Activated CD8-positive, alpha-beta memory T cell treated with anti-CD3 and anti-CD28 coated beads, Interleukin-2, amount 50 U/mL, for 24 hours (primary cell): ENCODE data around the gene CSPG4.

Experiments used
- DNase-seq: peaks from one replicate; pipeline ENCODE4 v3.0.0-alpha.2; 2020; ENCODE audit errors: extremely low read depth

The CSPG4 gene

GRCh38 chr15:75669879-75670212, 42.8 kb downstream of the CSPG4 start:
- no peak for DNase-seq

DNA sequence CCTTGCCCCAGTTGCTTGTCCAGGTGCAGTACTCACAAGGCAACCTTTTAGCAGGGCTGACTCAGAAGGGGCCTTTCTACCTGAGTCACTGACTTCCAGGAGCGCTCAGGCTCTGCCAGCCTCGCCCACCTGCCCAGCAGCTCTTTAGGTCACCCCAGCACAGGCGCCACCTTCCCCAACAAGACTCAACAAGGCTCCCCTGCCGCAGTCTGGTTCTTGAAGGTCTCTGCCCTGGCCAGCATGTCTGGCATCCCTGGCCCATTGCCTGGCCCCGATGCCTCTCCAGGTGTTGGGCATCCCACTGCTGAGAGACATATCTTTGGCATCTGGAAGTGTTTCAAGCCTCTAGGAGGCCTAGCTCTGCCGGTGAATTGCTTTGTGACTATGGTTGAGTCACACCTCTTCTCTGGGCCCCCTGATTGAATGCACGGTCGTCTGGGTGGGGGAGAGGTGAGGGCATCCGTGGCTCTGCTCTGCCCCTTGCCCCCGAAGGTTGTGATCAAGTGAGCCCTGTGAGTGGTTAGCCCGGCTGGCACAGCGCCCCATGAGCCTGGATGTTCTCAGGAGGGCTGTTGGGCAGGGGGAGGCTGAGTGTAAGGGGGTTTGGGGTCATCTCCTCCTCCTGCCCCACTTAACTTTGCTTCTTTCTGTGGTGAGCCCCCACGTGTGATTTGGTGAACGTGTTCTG, 43.3 kb downstream of the CSPG4 start:
- no peak for DNase-seq

DNA sequence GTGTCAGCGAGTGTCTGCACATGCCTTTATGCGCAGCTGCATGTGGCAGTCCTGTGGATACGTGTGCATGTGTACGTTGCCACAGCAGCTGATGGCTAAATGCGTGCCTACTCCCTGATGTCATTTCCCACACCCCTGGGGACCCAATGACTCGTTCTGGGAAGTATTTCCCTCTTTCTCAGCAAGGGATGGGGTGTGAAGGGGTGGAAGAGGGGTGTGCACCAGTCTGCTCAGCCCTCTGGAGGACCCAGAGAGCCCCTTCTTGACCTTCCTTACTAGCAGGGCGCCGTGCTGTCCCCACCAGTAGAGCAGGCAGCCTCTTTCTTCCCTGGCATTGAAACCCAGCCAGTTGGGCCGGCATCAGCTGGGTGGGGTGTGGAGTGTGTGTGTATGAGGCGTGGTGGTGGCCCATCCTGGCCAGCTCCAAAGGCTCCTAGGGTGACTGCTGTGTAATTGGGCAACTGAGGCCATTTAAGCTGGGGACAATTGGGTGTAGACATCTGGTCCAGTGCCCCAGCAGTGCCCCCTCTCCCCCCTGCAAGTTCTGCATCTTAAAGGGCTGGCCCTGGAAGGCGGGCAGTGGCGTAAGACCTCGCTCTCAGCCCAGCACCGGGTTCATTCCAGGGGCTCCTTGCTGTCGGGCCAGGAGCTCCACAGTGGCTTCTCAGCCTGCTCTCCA, 45.7 kb downstream of the CSPG4 start:
- DNase-seq = no peak

DNA sequence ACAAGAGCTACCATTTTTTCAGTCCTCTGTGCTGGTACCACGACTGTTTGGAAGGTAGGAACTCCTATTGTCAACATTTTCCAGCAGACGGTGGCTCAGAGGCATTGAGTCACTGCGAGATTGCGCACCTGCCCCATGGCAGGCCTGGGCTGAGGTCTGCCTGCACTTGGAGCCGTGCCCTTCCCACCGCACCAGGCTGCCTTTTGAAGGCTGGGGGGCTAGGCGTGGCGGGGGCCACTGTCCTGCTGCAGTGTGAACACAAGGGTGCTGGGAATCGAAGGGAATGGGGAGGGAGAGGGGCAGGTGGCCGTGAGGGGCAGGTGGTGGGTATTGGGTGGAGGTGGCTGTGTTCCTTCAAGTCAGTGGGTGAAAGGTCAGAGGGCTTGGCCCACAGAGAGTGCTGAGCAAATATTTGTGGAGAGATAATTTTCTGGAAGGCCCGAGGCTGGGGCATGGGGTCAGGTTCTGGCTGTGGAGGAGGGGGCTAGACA, 48.7 kb downstream of the CSPG4 start:
- DNase-seq = no peak

DNA sequence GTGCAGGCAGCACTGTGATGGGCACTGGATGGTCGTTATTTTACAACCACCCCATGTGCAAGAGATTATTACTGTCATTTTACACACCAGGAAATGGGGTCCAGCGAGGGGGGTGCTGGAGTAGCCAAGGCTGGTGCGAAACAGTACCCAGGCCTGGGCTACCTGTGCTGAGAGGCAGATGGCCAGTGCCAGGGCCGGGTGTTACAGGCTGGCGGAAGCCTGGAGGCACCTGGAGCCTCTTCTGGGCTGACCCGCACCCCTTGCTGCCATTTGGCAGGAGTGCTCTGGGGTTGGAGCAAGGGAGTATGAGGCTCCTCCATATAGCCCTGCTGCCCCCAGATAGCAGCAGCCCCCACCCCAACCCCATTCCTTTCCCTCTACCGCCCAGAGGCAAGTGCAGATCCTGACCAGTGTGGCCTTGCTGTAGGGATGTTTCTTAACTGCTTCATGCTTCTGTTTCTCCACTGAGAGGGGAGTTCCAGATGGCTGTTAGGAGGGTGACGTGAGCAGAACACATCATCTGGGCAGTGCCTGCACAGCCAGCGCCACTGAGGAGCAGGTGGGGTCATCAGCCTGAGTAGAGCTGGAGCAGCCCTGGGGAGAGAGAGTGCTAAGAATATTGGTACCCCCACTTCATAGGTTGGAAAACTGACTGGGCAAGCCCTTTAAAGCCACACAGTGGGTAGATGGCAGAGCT, 49.7 kb downstream of the CSPG4 start:
- no peak for DNase-seq

- DNase-seq = no peak
Measured at GRCh38 chr15:75661756-75662140, 50.9 kb downstream of the CSPG4 start.

GRCh38 chr15:75661100-75661755, 51.4 kb downstream of the CSPG4 start:
- no peak for DNase-seq

GRCh38 chr15:75659928-75660645, 52.6 kb downstream of the CSPG4 start:
- no peak for DNase-seq

GRCh38 chr15:75659141-75659771, 53.4 kb downstream of the CSPG4 start:
- DNase-seq = no peak

GRCh38 chr15:75656813-75657212, 55.8 kb downstream of the CSPG4 start:
- DNase-seq = no peak

GRCh38 chr15:75656331-75656730, 56.3 kb downstream of the CSPG4 start:
- DNase-seq = no peak

DNA sequence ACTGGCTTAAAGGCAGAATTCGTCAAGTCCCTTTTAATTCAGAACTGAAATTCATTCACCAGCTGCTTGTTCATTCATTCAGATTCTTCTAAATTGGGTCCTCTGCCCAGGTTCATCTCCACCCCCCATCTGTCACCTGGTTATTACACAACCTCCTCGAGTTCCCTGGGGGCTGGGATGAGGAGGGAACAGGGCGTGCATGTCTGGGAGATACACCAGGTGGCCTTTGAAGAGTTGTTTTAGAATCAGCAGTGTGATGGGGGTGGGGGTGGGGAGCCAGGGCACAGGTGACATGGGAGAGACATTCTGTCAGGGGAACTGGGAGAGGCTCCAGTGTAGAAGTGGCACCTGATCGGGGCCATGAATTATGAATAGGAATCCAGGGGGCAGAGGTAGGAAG, 56.7 kb downstream of the CSPG4 start:
- DNase-seq = no peak

- no peak for DNase-seq
Measured at GRCh38 chr15:75654201-75654907, 58.3 kb downstream of the CSPG4 start.

DNA sequence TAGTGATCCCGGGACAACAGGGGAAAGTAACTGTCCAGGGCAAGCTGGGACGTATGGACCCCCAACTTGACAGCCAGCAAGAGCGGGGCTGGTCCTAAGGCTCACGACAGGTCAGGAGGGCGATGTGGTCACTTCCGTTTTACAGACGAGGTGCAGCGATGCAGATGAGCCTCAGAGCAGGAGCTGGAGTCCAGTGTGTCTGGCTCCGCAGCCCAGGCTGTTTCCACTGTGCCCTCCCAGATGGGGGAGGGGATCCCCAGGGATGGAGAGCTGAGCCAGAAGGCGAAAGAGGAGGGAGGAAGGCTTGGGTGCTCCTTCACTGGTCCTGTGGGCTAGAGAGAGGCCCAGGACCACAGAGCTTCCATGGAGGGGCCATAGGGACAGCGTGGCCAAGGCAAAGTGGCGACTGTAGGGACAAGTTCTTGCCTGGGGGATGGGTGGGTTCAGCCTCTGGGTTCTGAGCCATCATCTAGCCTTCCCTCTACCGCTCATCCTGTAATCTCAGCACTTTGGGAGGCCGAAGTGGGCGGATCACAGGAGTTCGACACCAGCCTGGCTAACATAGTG, 59.2 kb downstream of the CSPG4 start:
- no peak for DNase-seq

- DNase-seq = no peak
Measured at GRCh38 chr15:75651810-75652543, 60.7 kb downstream of the CSPG4 start.

- no peak for DNase-seq
Measured at GRCh38 chr15:75650908-75651809, 61.5 kb downstream of the CSPG4 start.

DNA sequence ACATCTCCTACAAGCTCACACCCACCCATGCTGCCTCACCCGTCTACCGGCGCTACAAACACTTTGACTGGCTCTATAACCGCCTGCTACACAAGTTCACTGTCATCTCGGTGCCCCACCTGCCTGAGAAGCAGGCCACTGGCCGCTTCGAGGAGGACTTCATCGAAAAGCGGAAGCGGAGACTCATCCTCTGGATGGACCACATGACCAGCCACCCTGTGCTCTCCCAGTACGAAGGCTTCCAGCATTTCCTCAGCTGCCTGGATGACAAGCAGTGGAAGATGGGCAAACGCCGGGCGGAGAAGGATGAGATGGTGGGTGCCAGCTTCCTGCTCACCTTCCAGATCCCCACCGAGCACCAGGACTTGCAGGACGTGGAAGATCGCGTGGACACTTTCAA, 62.8 kb downstream of the CSPG4 start:
- no peak for DNase-seq

GRCh38 chr15:75649045-75649761, 63.4 kb downstream of the CSPG4 start:
- no peak for DNase-seq
